ENCODE measurements around the gene ITGA5. TPM values are rescaled to one million over a fixed set of nuclear protein-coding genes. Genes with fewer than 3 reads are reported as not detected.
A peak's percentile ranks its signal among the peaks of the same experiment; 100 is the strongest.

Gene ITGA5
- total RNA-seq, 6 experiments from 2014 or later, result 261 to 355 (median 329) TPM

DNA sequence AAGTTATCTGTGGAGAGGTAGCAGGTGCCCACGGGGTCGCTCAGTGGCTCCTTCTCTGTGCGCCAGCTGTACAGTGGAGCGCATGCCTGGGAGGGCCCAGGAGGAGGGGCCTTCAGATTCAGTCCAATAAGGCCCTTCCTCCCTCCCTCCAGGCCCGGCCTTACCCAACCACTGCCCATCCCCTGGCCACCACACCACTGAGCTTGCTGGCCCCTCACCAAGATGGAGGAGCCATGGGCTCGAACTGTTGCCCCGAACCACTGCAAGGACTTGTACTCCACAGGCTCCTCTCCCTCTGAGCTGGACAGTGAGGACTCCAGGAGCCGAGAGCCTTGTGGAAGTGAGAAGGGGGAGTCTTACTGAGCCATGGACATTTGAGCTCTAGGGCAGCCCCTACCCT lies 9.8 kb downstream of the ITGA5 start:
- TF ChIP-seq, protein P1, sequence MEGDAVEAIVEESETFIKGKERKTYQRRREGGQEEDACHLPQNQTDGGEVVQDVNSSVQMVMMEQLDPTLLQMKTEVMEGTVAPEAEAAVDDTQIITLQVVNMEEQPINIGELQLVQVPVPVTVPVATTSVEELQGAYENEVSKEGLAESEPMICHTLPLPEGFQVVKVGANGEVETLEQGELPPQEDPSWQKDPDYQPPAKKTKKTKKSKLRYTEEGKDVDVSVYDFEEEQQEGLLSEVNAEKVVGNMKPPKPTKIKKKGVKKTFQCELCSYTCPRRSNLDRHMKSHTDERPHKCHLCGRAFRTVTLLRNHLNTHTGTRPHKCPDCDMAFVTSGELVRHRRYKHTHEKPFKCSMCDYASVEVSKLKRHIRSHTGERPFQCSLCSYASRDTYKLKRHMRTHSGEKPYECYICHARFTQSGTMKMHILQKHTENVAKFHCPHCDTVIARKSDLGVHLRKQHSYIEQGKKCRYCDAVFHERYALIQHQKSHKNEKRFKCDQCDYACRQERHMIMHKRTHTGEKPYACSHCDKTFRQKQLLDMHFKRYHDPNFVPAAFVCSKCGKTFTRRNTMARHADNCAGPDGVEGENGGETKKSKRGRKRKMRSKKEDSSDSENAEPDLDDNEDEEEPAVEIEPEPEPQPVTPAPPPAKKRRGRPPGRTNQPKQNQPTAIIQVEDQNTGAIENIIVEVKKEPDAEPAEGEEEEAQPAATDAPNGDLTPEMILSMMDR (IDR thresholded peaks at IDR 0.05), result no peak

DNA sequence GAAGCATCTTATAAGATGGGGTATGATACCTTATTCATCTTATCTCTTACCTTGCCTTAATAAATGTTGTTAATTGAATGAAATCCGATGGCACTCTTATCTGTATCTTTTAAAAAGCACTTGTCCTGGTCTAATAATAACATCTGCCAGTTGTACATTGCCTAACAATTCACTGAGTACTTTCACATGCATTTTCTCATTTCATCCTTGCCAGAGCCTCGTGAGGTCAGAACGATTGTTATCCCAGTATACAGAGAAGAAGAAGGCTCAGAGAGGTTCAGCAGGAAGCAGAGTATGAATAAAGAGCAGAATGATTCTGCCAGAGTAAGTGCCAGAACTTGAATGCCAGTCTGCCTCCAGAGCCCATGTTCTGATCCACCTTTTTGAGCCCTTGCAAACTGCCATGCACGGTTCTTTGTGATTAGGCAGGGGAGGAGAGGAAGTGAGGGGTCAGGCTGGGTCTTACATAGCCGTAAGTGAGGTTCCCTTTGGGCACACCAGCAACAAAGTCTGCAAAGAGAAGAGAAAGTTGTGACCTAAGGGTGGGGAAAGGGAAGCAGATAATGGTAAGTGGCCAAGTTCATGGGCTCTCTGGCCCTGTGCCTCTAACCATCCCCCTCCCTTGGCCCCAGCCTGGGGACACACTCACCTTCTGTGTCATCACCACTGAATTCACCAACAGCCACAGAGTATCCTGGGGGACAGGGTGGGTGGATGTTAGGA lies 11.7 kb downstream of the ITGA5 start:
- Mint-ChIP-seq H3K27ac (peak overlapping the region; percentile 77), H3K9me3 (no peaks in the 10 kb centered on the region), H3K36me3 (ENCODE audit: low read depth) (peaks cover 43% of the 10 kb centered on the region), H3K4me3 (no peak overlapping the region), H3K27me3 (ENCODE audit: insufficient read depth) (peaks cover 3% of the 10 kb centered on the region), H3K4me1 (ENCODE audit: low read depth) (peaks cover 41% of the 10 kb centered on the region)
- no peak for DNase-seq
- TF ChIP-seq, protein P1 (IDR thresholded peaks at IDR 0.05), result no peak

More for the DNA sequence above, 9.8 kb downstream of the ITGA5 start:
- Mint-ChIP-seq H3K27me3 (ENCODE audit: insufficient read depth) (no peaks in the 10 kb centered on the region; the same call in 1 of the 2 replicates), H3K4me3 (no peak overlapping the region), H3K27ac (peak overlapping the region; percentile 73), H3K4me1 (ENCODE audit: low read depth) (peaks cover 57% of the 10 kb centered on the region), H3K9me3 (no peaks in the 10 kb centered on the region), H3K36me3 (ENCODE audit: low read depth) (peaks cover 40% of the 10 kb centered on the region)
- no peak for DNase-seq

DNA sequence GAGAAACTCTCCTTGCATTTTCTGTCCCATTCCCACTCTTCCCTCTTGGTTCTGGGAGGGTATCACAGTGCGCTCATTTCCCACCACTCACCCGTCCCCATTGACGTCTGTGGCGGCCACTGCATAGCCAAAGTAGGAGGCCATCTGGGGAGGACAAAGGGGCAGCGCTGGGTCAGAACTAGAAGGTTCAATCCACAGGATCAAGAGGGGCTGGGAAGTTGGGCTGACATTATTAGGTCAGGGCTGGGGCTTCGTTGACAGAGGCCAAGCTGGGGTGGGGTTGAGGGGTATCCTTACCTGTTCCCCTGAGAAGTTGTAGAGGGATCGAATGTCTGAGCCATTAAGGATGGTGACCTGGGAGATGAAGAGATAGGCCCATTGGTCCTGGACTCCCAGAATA lies 13.5 kb downstream of the ITGA5 start:
- H3K9me3 Mint-ChIP-seq, result no peaks in the 10 kb centered on the region
- H3K27me3 Mint-ChIP-seq (ENCODE audit: insufficient read depth), result peaks cover 3% of the 10 kb centered on the region
- no peak for DNase-seq
- H3K4me1 Mint-ChIP-seq (ENCODE audit: low read depth), result peaks cover 25% of the 10 kb centered on the region
- H3K4me3 Mint-ChIP-seq, result no peak overlapping the region
- H3K27ac Mint-ChIP-seq, result 0 out of 2 replicates have a peak overlapping the region, but pooled peaks have one; percentile 51
- TF ChIP-seq, protein P1 (IDR thresholded peaks at IDR 0.05), result no peak
- H3K36me3 Mint-ChIP-seq (ENCODE audit: low read depth), result peaks cover 37% of the 10 kb centered on the region

DNA sequence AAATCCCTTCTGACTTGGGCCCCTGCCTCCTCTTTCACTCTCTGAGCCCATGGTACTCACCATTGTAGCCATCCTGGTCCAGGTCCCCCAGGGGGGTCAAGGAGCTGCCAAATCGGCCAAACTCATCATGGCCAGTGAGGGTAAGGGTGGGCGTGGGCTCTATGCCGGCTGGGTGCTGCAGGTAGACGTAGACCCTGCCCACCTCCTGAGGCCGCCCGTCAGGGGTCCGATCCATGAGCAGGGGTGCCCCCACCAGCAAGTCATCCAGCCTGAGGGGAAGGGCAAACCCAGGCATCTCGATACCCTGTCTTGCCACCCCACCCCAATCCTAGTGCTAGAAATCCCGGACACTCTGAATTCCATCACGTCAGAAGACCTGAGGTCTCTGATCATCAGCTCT lies 14.0 kb downstream of the ITGA5 start:
- Mint-ChIP-seq H3K9me3 (no peaks in the 10 kb centered on the region), H3K4me1 (ENCODE audit: low read depth) (peaks cover 25% of the 10 kb centered on the region), H3K27ac (no peak overlapping the region), H3K27me3 (ENCODE audit: insufficient read depth) (peaks cover 3% of the 10 kb centered on the region), H3K4me3 (no peak overlapping the region), H3K36me3 (ENCODE audit: low read depth) (peaks cover 40% of the 10 kb centered on the region)
- DNase-seq, result no peak
- TF ChIP-seq, protein P1 (IDR thresholded peaks at IDR 0.05), result no peak

DNA sequence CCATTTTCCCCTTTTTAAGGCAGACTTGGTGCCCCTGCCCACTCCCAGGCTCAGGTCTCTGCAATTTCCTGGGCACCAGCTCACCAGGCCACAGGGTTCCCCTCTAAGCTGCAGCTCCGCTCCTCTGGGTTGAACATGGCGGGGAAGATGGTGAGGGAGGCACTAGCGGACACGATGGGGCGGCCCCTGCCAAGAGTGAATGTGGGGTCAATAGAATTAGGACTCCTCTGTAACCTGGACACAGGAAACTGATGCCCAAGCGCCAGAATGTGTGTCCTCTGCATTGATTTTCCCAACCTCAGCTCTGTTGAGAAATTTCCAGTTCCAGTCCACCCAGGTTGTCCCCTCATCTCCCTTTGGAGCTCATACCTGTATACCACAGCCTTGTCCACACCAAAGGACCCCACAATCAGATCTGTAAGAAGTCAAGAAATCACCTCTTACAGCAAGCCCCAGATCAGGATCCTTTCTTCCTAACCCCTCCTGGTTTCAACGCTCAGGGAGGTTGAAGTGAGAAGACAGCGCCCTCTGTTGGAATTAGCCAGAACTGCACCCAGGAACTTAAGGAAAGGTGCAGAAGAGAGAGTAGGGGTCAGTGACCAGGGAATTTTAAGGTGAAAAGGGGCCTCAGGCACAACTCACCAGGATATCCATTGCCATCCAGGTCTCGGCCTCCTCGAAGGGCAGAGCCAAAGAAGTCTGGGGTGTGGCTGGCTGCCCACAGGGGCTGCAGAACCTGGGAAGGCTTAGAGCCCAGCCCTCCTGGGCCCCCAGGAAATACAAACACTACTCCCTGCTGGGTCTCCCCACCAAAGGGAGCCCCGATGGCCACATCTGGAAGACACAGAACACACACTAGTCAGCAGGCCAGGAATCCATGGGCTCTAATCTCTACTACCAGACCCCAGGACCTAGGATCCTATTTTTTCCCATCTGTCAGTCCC lies 14.7 kb downstream of the ITGA5 start:
- DNase-seq, result peak; percentile 41
- H3K27ac Mint-ChIP-seq, result peak overlapping the region; percentile 84

More for the DNA sequence above, 14.7 kb downstream of the ITGA5 start:
- TF ChIP-seq, protein P1 (IDR thresholded peaks at IDR 0.05), result peak; percentile 99
- Mint-ChIP-seq H3K4me3 (no peak overlapping the region), H3K27me3 (ENCODE audit: insufficient read depth) (peaks cover 3% of the 10 kb centered on the region), H3K36me3 (ENCODE audit: low read depth) (peaks cover 44% of the 10 kb centered on the region), H3K4me1 (ENCODE audit: low read depth) (peaks cover 27% of the 10 kb centered on the region), H3K9me3 (no peaks in the 10 kb centered on the region)
